ENCODE measurements around the gene SUPT3H. TPM values are rescaled to one million over a fixed set of nuclear protein-coding genes. Genes with fewer than 3 reads are reported as not detected.
"Not testable (repeated sequence)": the region's sequence is repeated elsewhere in the genome, so short reads cannot be mapped to it uniquely, and the experiment has no call there.

SUPT3H gene
- total RNA-seq, 4 donors from 2014 or later, result 1.6 to 5.6 (median 3.8) TPM

GRCh38 chr6:45184937-45185336 is 192.8 kb downstream of the SUPT3H start:
- no peak for TF ChIP-seq CTCF (IDR thresholded peaks at IDR 0.05)
- intact Hi-C loops (cut with DNase I; ENCODE audit: low total_unique reads), result no loop called here
- WGBS, 2 donors, result 86 to 90% methylated on average over 4 of the region's 4 CpGs
- H3K4me3 ChIP-seq (ENCODE audit: low read depth, poor library complexity, severe bottlenecking), result no peak overlapping the region
- no peak for DNase-seq (ENCODE audit: low spot score in 2 of 2)

- 83 to 85% methylated on average over 4 of the region's 4 CpGs for WGBS, 2 donors
- no peak for DNase-seq (ENCODE audit: low spot score in 2 of 2)
- no peak for TF ChIP-seq POLR2A (IDR thresholded peaks at IDR 0.05)
- TF ChIP-seq CTCF (IDR thresholded peaks at IDR 0.05), result no peak
- no peak overlapping the region for H3K4me3 ChIP-seq (ENCODE audit: low read depth, poor library complexity, severe bottlenecking)
- intact Hi-C loops (cut with DNase I; ENCODE audit: low total_unique reads), result no loop called here
These were observed 193.7 kb downstream of the SUPT3H start for GRCh38 chr6:45184040-45184439.

GRCh38 chr6:45176373-45176772 is 201.4 kb downstream of the SUPT3H start:
- intact Hi-C loops (cut with DNase I; ENCODE audit: low total_unique reads); DNase-seq (ENCODE audit: low spot score in 2 of 2); H3K4me3 ChIP-seq (ENCODE audit: low read depth, poor library complexity, severe bottlenecking): not testable (repeated sequence)
- WGBS, 2 donors, result 72 to 80% methylated on average over 3 to 9 of the region's 9 CpGs

GRCh38 chr6:45175272-45175671 is 202.5 kb downstream of the SUPT3H start:
- no peak overlapping the region for H3K4me3 ChIP-seq (ENCODE audit: low read depth, poor library complexity, severe bottlenecking)
- 78% methylated on average over 7 of the region's 7 CpGs for WGBS, 2 donors
- no peak for TF ChIP-seq POLR2A (IDR thresholded peaks at IDR 0.05)
- no peak for TF ChIP-seq CTCF (IDR thresholded peaks at IDR 0.05)
- intact Hi-C loops (cut with DNase I; ENCODE audit: low total_unique reads), result no loop called here
- no peak for DNase-seq (ENCODE audit: low spot score in 2 of 2)

GRCh38 chr6:45174045-45174444 is 203.7 kb downstream of the SUPT3H start:
- intact Hi-C loops (cut with DNase I; ENCODE audit: low total_unique reads), result no loop called here
- WGBS, 2 donors, result 84 to 92% methylated on average over 3 of the region's 3 CpGs
- TF ChIP-seq CTCF (IDR thresholded peaks at IDR 0.05) (no peak), POLR2A (IDR thresholded peaks at IDR 0.05) (no peak)

GRCh38 chr6:45171380-45171779 is 206.4 kb downstream of the SUPT3H start:
- TF ChIP-seq CTCF (IDR thresholded peaks at IDR 0.05) (no peak), POLR2A (IDR thresholded peaks at IDR 0.05) (no peak)
- WGBS, 2 donors, result 35 to 55% methylated on average over 1 of the region's 1 CpG
- DNase-seq (ENCODE audit: low spot score in 2 of 2), result no peak
- intact Hi-C loops (cut with DNase I; ENCODE audit: low total_unique reads), result no loop called here
- no peak overlapping the region for H3K4me3 ChIP-seq (ENCODE audit: low read depth, poor library complexity, severe bottlenecking)

More at GRCh38 chr6:45174045-45174444, 203.7 kb downstream of the SUPT3H start:
- no peak for DNase-seq (ENCODE audit: low spot score in 2 of 2)
- H3K4me3 ChIP-seq (ENCODE audit: low read depth, poor library complexity, severe bottlenecking), result no peak overlapping the region

Measured in lower leg skin (tissue), 4 donors.